ENCODE results near the gene ATXN7L1. TPM values are rescaled to one million over a fixed set of nuclear protein-coding genes. Genes with fewer than 3 reads are reported as not detected.
A peak's percentile ranks its signal among the peaks of the same experiment; 100 is the strongest.

Gene ATXN7L1
- total RNA-seq, 4 donors from 2014 or later: 12.3 to 28.8 (median 21.0) TPM

DNA sequence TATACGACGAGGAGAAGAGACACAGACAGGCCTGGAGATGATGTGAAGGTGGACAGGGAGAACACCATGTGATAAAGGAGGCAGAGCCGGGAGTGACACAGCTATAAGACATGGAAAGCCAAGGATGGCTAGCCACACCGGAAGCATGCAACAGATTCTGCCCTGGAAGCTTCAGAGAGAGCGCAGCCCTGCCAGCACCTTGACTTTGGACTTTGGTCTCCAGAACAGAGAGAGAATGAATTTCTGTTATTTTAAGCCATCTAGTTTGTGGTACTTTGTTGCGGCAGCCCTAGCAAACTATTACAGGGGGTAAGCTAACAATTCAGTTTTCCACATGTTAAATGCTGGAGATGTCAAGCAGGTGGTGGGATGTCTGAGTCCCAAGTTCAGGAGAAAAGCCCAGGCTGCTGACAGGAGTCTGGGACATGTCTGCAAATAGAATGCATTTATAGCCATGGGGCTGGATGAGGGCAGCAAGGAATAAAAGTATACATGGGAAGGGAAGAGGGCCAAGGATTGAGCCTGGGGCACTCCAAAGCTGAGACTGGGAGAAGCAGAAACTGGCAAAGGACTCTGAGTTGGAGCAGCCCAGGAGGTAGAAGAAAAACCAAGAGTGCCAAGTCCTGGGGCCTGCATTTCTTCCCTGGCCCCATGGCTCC, 65.1 kb downstream of the ATXN7L1 start:
- no peaks in the 10 kb centered on the region for H3K36me3 ChIP-seq
- intact Hi-C loops (cut with DNase I; ENCODE audit: low total_unique reads): no loop called here
- peak overlapping the region; percentile 48 to 62 (median 53) for H3K27ac ChIP-seq
- H3K9me3 ChIP-seq: no peaks in the 10 kb centered on the region
- TF ChIP-seq POLR2A (IDR thresholded peaks at IDR 0.05) (no peak), EP300 (IDR thresholded peaks at IDR 0.05; ENCODE audit: low read depth) (no peak), POLR2AphosphoS5 (IDR thresholded peaks at IDR 0.05) (no peak)
- TF ChIP-seq, protein P1, sequence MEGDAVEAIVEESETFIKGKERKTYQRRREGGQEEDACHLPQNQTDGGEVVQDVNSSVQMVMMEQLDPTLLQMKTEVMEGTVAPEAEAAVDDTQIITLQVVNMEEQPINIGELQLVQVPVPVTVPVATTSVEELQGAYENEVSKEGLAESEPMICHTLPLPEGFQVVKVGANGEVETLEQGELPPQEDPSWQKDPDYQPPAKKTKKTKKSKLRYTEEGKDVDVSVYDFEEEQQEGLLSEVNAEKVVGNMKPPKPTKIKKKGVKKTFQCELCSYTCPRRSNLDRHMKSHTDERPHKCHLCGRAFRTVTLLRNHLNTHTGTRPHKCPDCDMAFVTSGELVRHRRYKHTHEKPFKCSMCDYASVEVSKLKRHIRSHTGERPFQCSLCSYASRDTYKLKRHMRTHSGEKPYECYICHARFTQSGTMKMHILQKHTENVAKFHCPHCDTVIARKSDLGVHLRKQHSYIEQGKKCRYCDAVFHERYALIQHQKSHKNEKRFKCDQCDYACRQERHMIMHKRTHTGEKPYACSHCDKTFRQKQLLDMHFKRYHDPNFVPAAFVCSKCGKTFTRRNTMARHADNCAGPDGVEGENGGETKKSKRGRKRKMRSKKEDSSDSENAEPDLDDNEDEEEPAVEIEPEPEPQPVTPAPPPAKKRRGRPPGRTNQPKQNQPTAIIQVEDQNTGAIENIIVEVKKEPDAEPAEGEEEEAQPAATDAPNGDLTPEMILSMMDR (IDR thresholded peaks at IDR 0.05): no peak
- in situ Hi-C loops (cut with MboI; ENCODE audit: low pct_ligation_motif_present in 1 of 4, low pct_unique_long_range_greater_than_20kb in 1 of 4, low sequenced_read_pairs in 3 of 4): no loop called here
- H3K27me3 ChIP-seq: no peaks in the 10 kb centered on the region
- H3K4me3 ChIP-seq: no peak overlapping the region
- DNase-seq: no peak
- H3K4me1 ChIP-seq: peaks cover 0 to 30% (median 17%) of the 10 kb centered on the region in 4 donors
- WGBS, 2 donors (ENCODE audit: low coverage in 1 of 2): 66 to 84% methylated on average over 3 to 6 of the region's 6 CpGs

- no peak for TF ChIP-seq POLR2AphosphoS5 (IDR thresholded peaks at IDR 0.05)
- TF ChIP-seq, protein P1 (IDR thresholded peaks at IDR 0.05): no peak
- no peak for TF ChIP-seq EP300 (IDR thresholded peaks at IDR 0.05; ENCODE audit: low read depth)
- TF ChIP-seq POLR2A (IDR thresholded peaks at IDR 0.05): no peak
- H3K27me3 ChIP-seq: no peaks in the 10 kb centered on the region
- H3K4me3 ChIP-seq: no peak overlapping the region
- peaks cover 0 to 36% (median 17%) of the 10 kb centered on the region in 4 donors for H3K4me1 ChIP-seq
- WGBS, 2 donors (ENCODE audit: low coverage in 1 of 2): 96 to 99% methylated on average over 8 of the region's 8 CpGs
- no peak for DNase-seq
- no peaks in the 10 kb centered on the region for H3K9me3 ChIP-seq
- in situ Hi-C loops (cut with MboI; ENCODE audit: low pct_ligation_motif_present in 1 of 4, low pct_unique_long_range_greater_than_20kb in 1 of 4, low sequenced_read_pairs in 3 of 4): no loop called here
- peak overlapping the region in 3 of 4 donors; percentile 51 to 62 (median 55) for H3K27ac ChIP-seq
- no peaks in the 10 kb centered on the region for H3K36me3 ChIP-seq
- intact Hi-C loops (cut with DNase I; ENCODE audit: low total_unique reads): no loop called here
These were observed 65.8 kb downstream of the ATXN7L1 start for GRCh38 chr7:105810556-105810955.

DNA sequence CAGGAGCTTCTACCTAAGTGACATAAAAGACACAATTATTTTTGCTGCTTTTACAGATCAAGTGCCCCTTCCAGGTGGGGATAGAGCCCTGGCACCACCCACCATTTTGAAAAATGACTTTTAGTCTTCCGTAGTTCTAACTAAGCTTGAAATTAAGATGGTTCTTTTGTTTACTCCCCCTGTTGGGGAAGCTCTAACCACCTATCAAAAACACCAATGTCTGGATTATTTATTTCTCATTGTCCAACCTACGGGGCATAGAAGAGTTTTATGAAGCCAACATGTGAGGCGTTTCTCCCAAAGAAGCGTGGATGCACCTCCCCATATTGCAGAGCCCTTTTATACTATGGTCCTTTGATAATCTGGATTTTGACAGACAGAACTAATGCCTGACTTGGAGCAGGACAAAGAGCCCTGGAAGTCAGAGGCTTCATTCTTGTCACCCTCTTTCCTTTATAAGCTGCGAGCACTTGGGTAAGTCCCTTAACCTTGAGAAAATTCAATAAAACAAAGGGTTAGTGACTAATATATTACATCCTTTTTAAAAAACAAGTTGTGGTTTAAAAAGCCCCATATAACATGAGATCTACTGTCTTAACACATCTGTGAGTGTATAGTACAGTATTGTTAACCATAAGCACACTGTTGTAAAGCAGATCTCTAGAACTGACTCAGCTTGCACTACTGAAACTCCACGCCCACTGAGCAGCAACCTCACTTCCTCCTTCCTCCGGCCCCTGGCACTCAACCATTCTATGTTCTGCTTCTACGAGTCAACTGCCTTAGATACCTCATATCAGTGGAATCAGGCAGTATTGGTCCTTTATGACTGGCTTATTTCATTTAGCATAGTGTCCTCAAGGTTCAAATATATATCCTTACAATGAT, 67.5 kb downstream of the ATXN7L1 start:
- intact Hi-C loops (cut with DNase I; ENCODE audit: low total_unique reads): no loop called here
- in situ Hi-C loops (cut with MboI; ENCODE audit: low pct_ligation_motif_present in 1 of 4, low pct_unique_long_range_greater_than_20kb in 1 of 4, low sequenced_read_pairs in 3 of 4): no loop called here
- Histone ChIP-seq H3K4me1 (peaks cover 0 to 45% (median 17%) of the 10 kb centered on the region in 4 donors), H3K4me3 (no peak overlapping the region), H3K27me3 (no peaks in the 10 kb centered on the region), H3K36me3 (no peaks in the 10 kb centered on the region), H3K9me3 (no peaks in the 10 kb centered on the region), H3K27ac (peak overlapping the region in 1 of 4 donors; percentile 28)
- DNase-seq: peak; percentile 71
- 59 to 64% methylated on average over 8 of the region's 8 CpGs for WGBS, 2 donors (ENCODE audit: low coverage in 1 of 2)
- TF ChIP-seq POLR2A (IDR thresholded peaks at IDR 0.05) (no peak), EP300 (IDR thresholded peaks at IDR 0.05; ENCODE audit: low read depth) (no peak), POLR2AphosphoS5 (IDR thresholded peaks at IDR 0.05) (no peak)
- TF ChIP-seq, protein P1 (IDR thresholded peaks at IDR 0.05): no peak

DNA sequence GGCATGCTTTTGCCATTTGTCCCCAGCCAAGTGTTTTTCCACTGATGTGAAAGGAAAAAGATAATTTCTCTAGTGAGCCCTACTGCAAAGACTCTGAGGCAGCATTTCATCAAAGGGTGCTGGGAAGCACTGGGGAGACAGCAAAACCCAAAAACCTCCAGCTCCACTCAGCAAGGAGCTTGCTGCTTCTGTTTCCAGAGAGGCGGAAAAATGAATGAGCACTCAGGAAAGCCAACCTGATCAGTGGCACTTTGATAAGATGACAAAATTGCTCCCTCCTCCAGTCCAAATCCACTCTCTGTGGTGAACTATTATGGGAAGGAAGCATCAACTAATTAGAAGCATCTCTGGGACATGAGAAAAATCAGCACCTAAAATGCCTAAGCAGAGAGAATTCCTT, 68.2 kb downstream of the ATXN7L1 start:
- no peak for DNase-seq
- in situ Hi-C loops (cut with MboI; ENCODE audit: low pct_ligation_motif_present in 1 of 4, low pct_unique_long_range_greater_than_20kb in 1 of 4, low sequenced_read_pairs in 3 of 4) (no loop called here), intact Hi-C loops (cut with DNase I; ENCODE audit: low total_unique reads) (no loop called here)
- TF ChIP-seq, protein P1 (IDR thresholded peaks at IDR 0.05): no peak
- TF ChIP-seq POLR2A (IDR thresholded peaks at IDR 0.05) (no peak), EP300 (IDR thresholded peaks at IDR 0.05; ENCODE audit: low read depth) (no peak), POLR2AphosphoS5 (IDR thresholded peaks at IDR 0.05) (no peak)
- Histone ChIP-seq H3K27ac (no peak overlapping the region), H3K9me3 (no peaks in the 10 kb centered on the region), H3K4me1 (peaks cover 0 to 47% (median 17%) of the 10 kb centered on the region in 4 donors), H3K27me3 (no peaks in the 10 kb centered on the region), H3K4me3 (no peak overlapping the region), H3K36me3 (no peaks in the 10 kb centered on the region)
- WGBS, 2 donors (ENCODE audit: low coverage in 1 of 2): 88% methylated on average over 1 of the region's 1 CpG; no CpG with 5 or more reads in 1 of the 2 donors
